Astrocyte (in vitro differentiated cells and primary cell): ENCODE measurements around the gene SF3A2. TPM values are rescaled to one million over a fixed set of nuclear protein-coding genes. Genes with fewer than 3 reads are reported as not detected.

Experiments used
- DNase-seq: peaks from one replicate; pipeline ENCODE4 v3.0.0-alpha.2; 2010; ENCODE audit warnings: low read depth
- FAIRE-seq: peaks from 2 replicates; lab custom pipeline; 2011; peaks lifted over from hg19 to GRCh38; lab: Jason Lieb, UNC
- H2AFZ ChIP-seq: 2 replicates; pipeline ENCODE4 v1.6.0; 2012; ENCODE audit warnings: low read depth, low read length, inconsistent platforms
- H3K27ac ChIP-seq: 2 replicates; pipeline ENCODE4 v1.5.1; 2011; ENCODE audit warnings: low read depth, low read length, inconsistent platforms
- H3K27me3 ChIP-seq: 2 replicates; pipeline ENCODE4 v1.6.0; 2011; ENCODE audit warnings: low read length, inconsistent platforms; ENCODE audit not compliant: insufficient read depth
- H3K36me3 ChIP-seq: 2 replicates; pipeline ENCODE4 v1.5.1; 2011; ENCODE audit warnings: low read length, inconsistent platforms; ENCODE audit not compliant: insufficient read depth
- H3K4me1 ChIP-seq: 2 replicates; pipeline ENCODE4 v1.5.1; 2011; ENCODE audit warnings: low read length, inconsistent platforms; ENCODE audit not compliant: insufficient read depth
- H3K4me2 ChIP-seq: 2 replicates; pipeline ENCODE4 v1.6.0; 2012; ENCODE audit warnings: low read length, inconsistent platforms
- H3K4me3 ChIP-seq: 2 replicates; pipeline ENCODE4 v1.5.1; 2011; ENCODE audit warnings: low read depth, mild to moderate bottlenecking, low read length, inconsistent platforms; ENCODE audit not compliant: insufficient read depth
- H3K79me2 ChIP-seq: 2 replicates; pipeline ENCODE4 v1.6.0; 2012; ENCODE audit warnings: mild to moderate bottlenecking, low read length, inconsistent platforms; ENCODE audit not compliant: insufficient read depth
- H3K9ac ChIP-seq: 2 replicates; pipeline ENCODE4 v1.6.0; 2012; ENCODE audit warnings: mild to moderate bottlenecking, low read length, inconsistent platforms
- H3K9me3 ChIP-seq: 2 replicates; pipeline ENCODE4 v1.5.1; 2012; ENCODE audit warnings: low read depth, mild to moderate bottlenecking, low read length, inconsistent platforms; ENCODE audit not compliant: insufficient read depth
- H4K20me1 ChIP-seq: 2 replicates; pipeline ENCODE4 v1.6.0; 2012; ENCODE audit warnings: low read length, inconsistent platforms; ENCODE audit not compliant: insufficient read depth
- H3K27ac Mint-ChIP-seq: one replicate; pipeline ENCODE4 v1.8.0; 2021; ENCODE audit warnings: mild to moderate bottlenecking, mixed read lengths; ENCODE audit not compliant: unreplicated experiment
- H3K27me3 Mint-ChIP-seq: one replicate; pipeline ENCODE4 v1.8.0; 2021; ENCODE audit warnings: low read depth, mixed read lengths; ENCODE audit not compliant: unreplicated experiment
- H3K36me3 Mint-ChIP-seq: one replicate; pipeline ENCODE4 v1.8.0; 2021; ENCODE audit warnings: low read depth, mixed read lengths; ENCODE audit not compliant: unreplicated experiment
- H3K4me1 Mint-ChIP-seq: one replicate; pipeline ENCODE4 v1.8.0; 2021; ENCODE audit warnings: low read depth, mixed read lengths; ENCODE audit not compliant: unreplicated experiment
- H3K4me3 Mint-ChIP-seq: one replicate; pipeline ENCODE4 v1.8.0; 2021; ENCODE audit warnings: mild to moderate bottlenecking, moderate library complexity, mixed read lengths; ENCODE audit not compliant: unreplicated experiment
- H3K9me3 Mint-ChIP-seq: one replicate; pipeline ENCODE4 v1.8.0; 2021; ENCODE audit warnings: mild to moderate bottlenecking, mixed read lengths; ENCODE audit not compliant: unreplicated experiment
- CTCF ChIP-seq: IDR thresholded peaks from 2 replicates; pipeline ENCODE4 v1.5.1; 2011; ENCODE audit warnings: low read depth, mild to moderate bottlenecking, inconsistent platforms, low read length, moderate library complexity; ENCODE audit not compliant: insufficient read depth
- EZH2 ChIP-seq: IDR thresholded peaks from 2 replicates; pipeline ENCODE4 v1.6.1; 2012; ENCODE audit warnings: mild to moderate bottlenecking, low read length, inconsistent platforms; ENCODE audit not compliant: insufficient read depth
- total RNA-seq: library from RNA; stranded (reverse); gene quantifications from 2 replicates; pipeline ENCODE4 v1.2.1, GENCODE V29; 2021

Gene SF3A2
- total RNA-seq, 1 donor from 2014 or later = 83.2 TPM

- TF ChIP-seq EZH2 (no peak), CTCF (no peak)
- Histone ChIP-seq H3K36me3 (peaks cover 23% of the 10 kb centered on the region), H3K27me3 (no peaks in the 10 kb centered on the region), H3K4me2 (no peak overlapping the region), H3K9ac (no peak overlapping the region), H3K27ac (no peak overlapping the region), H3K79me2 (peaks cover 14% of the 10 kb centered on the region), H3K4me3 (no peak overlapping the region), H3K9me3 (no peaks in the 10 kb centered on the region), H2AFZ (no peak overlapping the region), H4K20me1 (peaks cover 40% of the 10 kb centered on the region), H3K4me1 (peaks cover 21% of the 10 kb centered on the region)
- FAIRE-seq (no peak), DNase-seq (no peak)
- Mint-ChIP-seq H3K36me3 (peaks cover 11% of the 10 kb centered on the region), H3K27ac (no peak overlapping the region), H3K4me1 (peaks cover 4% of the 10 kb centered on the region), H3K27me3 (no peaks in the 10 kb centered on the region), H3K9me3 (no peaks in the 10 kb centered on the region), H3K4me3 (no peak overlapping the region)
Observed at GRCh38 chr19:2210987-2211740, 25.5 kb upstream of the SF3A2 start.

GRCh38 chr19:2212861-2213711 is 23.5 kb upstream of the SF3A2 start:
- Histone ChIP-seq H3K27me3 (no peaks in the 10 kb centered on the region), H3K4me1 (peaks cover 11% of the 10 kb centered on the region), H3K9me3 (no peaks in the 10 kb centered on the region), H4K20me1 (peaks cover 33% of the 10 kb centered on the region), H3K9ac (no peak overlapping the region), H3K36me3 (peaks cover 19% of the 10 kb centered on the region), H3K27ac (no peak overlapping the region), H3K4me3 (no peak overlapping the region), H2AFZ (no peak overlapping the region), H3K4me2 (no peak overlapping the region), H3K79me2 (peaks cover 3% of the 10 kb centered on the region)
- Mint-ChIP-seq H3K27me3 (no peaks in the 10 kb centered on the region), H3K4me1 (peaks cover 4% of the 10 kb centered on the region), H3K27ac (no peak overlapping the region), H3K36me3 (peaks cover 14% of the 10 kb centered on the region), H3K4me3 (no peak overlapping the region), H3K9me3 (no peaks in the 10 kb centered on the region)
- TF ChIP-seq CTCF (no peak), EZH2 (no peak)
- DNase-seq (no peak), FAIRE-seq (no peak)

GRCh38 chr19:2213799-2214198 is 22.8 kb upstream of the SF3A2 start:
- Histone ChIP-seq H3K4me1 (peaks cover 4% of the 10 kb centered on the region), H3K4me2 (no peak overlapping the region), H3K9me3 (no peaks in the 10 kb centered on the region), H3K36me3 (peaks cover 19% of the 10 kb centered on the region), H3K79me2 (peaks cover 3% of the 10 kb centered on the region), H4K20me1 (peaks cover 29% of the 10 kb centered on the region), H3K9ac (no peak overlapping the region), H2AFZ (no peak overlapping the region), H3K27ac (no peak overlapping the region), H3K27me3 (no peaks in the 10 kb centered on the region), H3K4me3 (no peak overlapping the region)
- Mint-ChIP-seq H3K4me1 (peaks cover 2% of the 10 kb centered on the region), H3K27me3 (no peaks in the 10 kb centered on the region), H3K27ac (no peak overlapping the region), H3K9me3 (no peaks in the 10 kb centered on the region), H3K4me3 (no peak overlapping the region), H3K36me3 (peaks cover 14% of the 10 kb centered on the region)
- TF ChIP-seq CTCF (no peak), EZH2 (no peak)
- FAIRE-seq (no peak), DNase-seq (no peak)
